Kidney (tissue), 14 donors: ENCODE measurements around the gene SULF2. TPM values are rescaled to one million over a fixed set of nuclear protein-coding genes. Genes with fewer than 3 reads are reported as not detected.

Source experiments
- DNase-seq, 5 donors: peaks; one replicate each; pipeline ENCODE4 v3.0.0-alpha.2; 2013 to 2020
- FAIRE-seq: peaks from 2 replicates; lab custom pipeline; 2012; peaks lifted over from hg19 to GRCh38; lab: Jason Lieb, UNC
- H3K27ac ChIP-seq, 2 donors: one replicate each; pipeline ENCODE4 v1.7.0; 2013; ENCODE audit warnings: low read depth in 2 of 2, low read length in 2 of 2, inconsistent platforms in 1 of 2
- H3K27me3 ChIP-seq: one replicate; pipeline ENCODE4 v1.7.1; 2013; ENCODE audit warnings: low read length, inconsistent platforms; ENCODE audit not compliant: control insufficient read depth, insufficient read depth
- H3K36me3 ChIP-seq, 3 donors: one replicate each; pipeline versions ENCODE4 v1.7.0 to v1.7.1; 2013; ENCODE audit warnings: low read length in 3 of 3, control low read depth in 1 of 3, inconsistent platforms in 1 of 3; ENCODE audit not compliant: insufficient read depth in 3 of 3, control insufficient read depth in 2 of 3
- H3K4me1 ChIP-seq, 3 donors: one replicate each; pipeline versions ENCODE4 v1.7.0 to v1.7.1; 2013; ENCODE audit warnings: low read length in 3 of 3, inconsistent platforms in 1 of 3, low read depth in 1 of 3; ENCODE audit not compliant: control insufficient read depth in 2 of 3, insufficient read depth in 2 of 3
- H3K4me3 ChIP-seq, 3 donors: one replicate each; pipeline versions ENCODE4 v1.7.0 to v1.8.1; 2013; ENCODE audit warnings: low read length in 3 of 3, control low read depth in 1 of 3, inconsistent platforms in 1 of 3
- H3K9ac ChIP-seq, 3 donors: one replicate each; pipeline versions ENCODE4 v1.7.0 to v1.7.1; 2013; ENCODE audit warnings: low read length in 3 of 3, control low read depth in 1 of 3, inconsistent platforms in 1 of 3
- H3K9me3 ChIP-seq, 3 donors: one replicate each; pipeline versions ENCODE4 v1.7.0 to v1.7.1; 2013; ENCODE audit warnings: low read length in 3 of 3, control low read depth in 1 of 3, inconsistent platforms in 1 of 3; ENCODE audit not compliant: control insufficient read depth in 2 of 3, insufficient read depth in 1 of 3
- CTCF ChIP-seq: IDR thresholded peaks from 3 replicates; pipeline ENCODE4 v1.5.1; 2012; ENCODE audit warnings: mild to moderate bottlenecking, moderate library complexity, borderline replicate concordance; ENCODE audit not compliant: insufficient read depth; ENCODE audit errors: extremely low read depth
- intact Hi-C: fragments of 100-400 bp; cut with DNase I; formaldehyde crosslinking; loops from one replicate; pipeline ENCODE4 v1.11.1; 2022
- polyA plus RNA-seq: library from polyadenylated mRNA; stranded (reverse); fragments of 350-450 nt; fragmentation: Illumina TruSeq; extraction: RNeasy Lipid Tissue Mini Kit (QIAGEN cat#74804); gene quantifications from one replicate; pipeline ENCODE4 v1.2.3, GENCODE V29; 2014; ENCODE audit warnings: low read depth, low replicate concordance; ENCODE audit not compliant: insufficient read depth
- total RNA-seq: library from RNA; stranded (reverse); fragmentation: NEBNext Ultra II Directional; extraction: Animal tissue kit (Norgen Biotek cat#: 25700); gene quantifications from one replicate; pipeline ENCODE4 v1.2.1, GENCODE V29; 2021
- donor health status: control.
- donor health status: control.
- donor health status: control.
- donor health status: control.
- donor health status: control.
- donor health status: DM: yes; HTN: yes; CAD: no.
- donor health status: Normal renal cell carcinoma (clear cell type).

SULF2 gene
- total and polyA plus RNA-seq, 2 donors from 2014 or later: 85.1 to 257 TPM

GRCh38 chr20:47653869-47654268 lies 131.4 kb downstream of the SULF2 start:
- Histone ChIP-seq H3K36me3 (peaks cover 10 to 41% (median 15%) of the 10 kb centered on the region in 3 donors), H3K27ac (no peak overlapping the region), H3K9me3 (no peaks in the 10 kb centered on the region), H3K4me3 (no peak overlapping the region), H3K9ac (no peak overlapping the region), H3K4me1 (no peaks in the 10 kb centered on the region), H3K27me3 (no peaks in the 10 kb centered on the region)
- no peak for TF ChIP-seq CTCF
- intact Hi-C loops: no loop called here
- no peak for DNase-seq
- FAIRE-seq: no peak

- H3K9ac ChIP-seq: no peak overlapping the region
- H3K4me1 ChIP-seq: no peaks in the 10 kb centered on the region
- H3K9me3 ChIP-seq: no peaks in the 10 kb centered on the region
- FAIRE-seq (no peak), DNase-seq (no peak)
- H3K27me3 ChIP-seq: no peaks in the 10 kb centered on the region
- intact Hi-C loops: no loop called here
- peaks cover 10 to 39% (median 18%) of the 10 kb centered on the region in 3 donors for H3K36me3 ChIP-seq
- TF ChIP-seq CTCF: no peak
- H3K4me3 ChIP-seq: no peak overlapping the region
- no peak overlapping the region for H3K27ac ChIP-seq
Observed at GRCh38 chr20:47652794-47653193, 132.5 kb downstream of the SULF2 start.

- Histone ChIP-seq H3K4me1 (no peaks in the 10 kb centered on the region), H3K9ac (no peak overlapping the region), H3K27ac (no peak overlapping the region), H3K36me3 (peaks cover 10 to 34% (median 18%) of the 10 kb centered on the region in 3 donors), H3K9me3 (no peaks in the 10 kb centered on the region), H3K27me3 (no peaks in the 10 kb centered on the region), H3K4me3 (no peak overlapping the region)
- TF ChIP-seq CTCF: no peak
- intact Hi-C loops: no loop called here
- DNase-seq (no peak), FAIRE-seq (no peak)
Observed at GRCh38 chr20:47652301-47652700, 133.0 kb downstream of the SULF2 start.

GRCh38 chr20:47648943-47649342 lies 136.3 kb downstream of the SULF2 start:
- no peak overlapping the region for H3K27ac ChIP-seq
- intact Hi-C loops: no loop called here
- peaks cover 15 to 32% (median 23%) of the 10 kb centered on the region in 3 donors for H3K36me3 ChIP-seq
- DNase-seq (no peak), FAIRE-seq (no peak)
- H3K27me3 ChIP-seq: no peaks in the 10 kb centered on the region
- TF ChIP-seq CTCF: no peak
- no peaks in the 10 kb centered on the region for H3K4me1 ChIP-seq
- no peaks in the 10 kb centered on the region for H3K9me3 ChIP-seq
- no peak overlapping the region for H3K4me3 ChIP-seq
- no peak overlapping the region for H3K9ac ChIP-seq
